GM21447 (cell line): Measurements from ENCODE around the gene RGS11.

Experiments
- ATAC-seq: cut with Tn5 transposase; IDR thresholded peaks from one replicate; pipeline ENCODE4 v1.9.1; 2021; ENCODE audit not compliant: unreplicated experiment

The RGS11 gene

GRCh38 chr16:296806-297510 is 21.2 kb upstream of the RGS11 start:
- ATAC-seq, result no peak

- no peak for ATAC-seq
Observed at GRCh38 chr16:296276-296675, 20.5 kb upstream of the RGS11 start.

- ATAC-seq, result no peak
Observed at GRCh38 chr16:293043-293775, 17.5 kb upstream of the RGS11 start.

GRCh38 chr16:291539-291938 is 15.8 kb upstream of the RGS11 start:
- no peak for ATAC-seq

- no peak for ATAC-seq
Observed at GRCh38 chr16:290681-291405, 15.1 kb upstream of the RGS11 start.

GRCh38 chr16:290015-290680 is 14.4 kb upstream of the RGS11 start:
- ATAC-seq, result no peak

GRCh38 chr16:289395-289997 is 13.8 kb upstream of the RGS11 start:
- ATAC-seq, result no peak

- no peak for ATAC-seq
Observed at GRCh38 chr16:287981-288920, 12.5 kb upstream of the RGS11 start.

- ATAC-seq, result no peak
Observed at GRCh38 chr16:287298-287811, 11.6 kb upstream of the RGS11 start.

GRCh38 chr16:286491-287297 is 10.9 kb upstream of the RGS11 start:
- no peak for ATAC-seq

- no peak for ATAC-seq
Observed at GRCh38 chr16:285146-286055, 9.7 kb upstream of the RGS11 start.

- ATAC-seq, result no peak
Observed at GRCh38 chr16:284204-285120, 8.7 kb upstream of the RGS11 start.

- ATAC-seq, result no peak
Observed at GRCh38 chr16:283033-283805, 7.5 kb upstream of the RGS11 start, which contains the start of gene PDIA2. Gene PDIA2 (plus strand): TSS chr16:283164. CDS start chr16:283170, 6 bp downstream.

- no peak for ATAC-seq
Observed at GRCh38 chr16:282491-282890, 6.7 kb upstream of the RGS11 start.

- ATAC-seq, result no peak
Observed at GRCh38 chr16:281660-282255, 6.0 kb upstream of the RGS11 start.
